Endothelial cell of umbilical vein (primary cell): ENCODE results near the gene DNAI1. TPM values are rescaled to one million over a fixed set of nuclear protein-coding genes. Genes with fewer than 3 reads are reported as not detected.

Experiments used
- BruUV-seq: library from RNA; stranded (reverse); fragments of 400-500 nt; replicated peaks from 2 replicates; lab custom pipeline; 2021; lab: Mats Ljungman, UMichigan
- CTCF ChIA-PET: fragments of 300-600, 350-600 bp; sonication (Branson Sonifier 250); formaldehyde crosslinking; loops from one replicate; lab custom pipeline; 2021; ENCODE audit warnings: antibody characterized with exemption, inconsistent platforms; lab: Charles Lee
- POLR2A ChIA-PET: fragments of 300-600, 350-600 bp; sonication (Branson Sonifier 250); formaldehyde crosslinking; loops from one replicate; lab custom pipeline; 2021; ENCODE audit warnings: antibody characterized with exemption, inconsistent platforms; lab: Charles Lee
- DNase-seq: peaks from one replicate; pipeline ENCODE4 v3.0.0-alpha.2; 2011; ENCODE audit warnings: low read depth, low spot score
- FAIRE-seq: peaks from 2 replicates; lab custom pipeline; 2011; peaks lifted over from hg19 to GRCh38; lab: Jason Lieb, UNC
- H2AFZ ChIP-seq: 2 replicates; pipeline ENCODE4 v1.6.0; 2012; ENCODE audit warnings: low read depth, low read length, control low read depth, inconsistent platforms
- H3K27ac ChIP-seq: 2 replicates; pipeline ENCODE4 v1.5.1; 2011; ENCODE audit warnings: low read depth, mild to moderate bottlenecking, control low read depth, low read length, moderate library complexity; ENCODE audit not compliant: insufficient read depth
- H3K27me3 ChIP-seq, 2 experiments: 2 replicates each; pipeline versions ENCODE4 v1.6.0 to v1.6.1; 2011; ENCODE audit warnings: low read length in 2 of 2, mixed read lengths in 1 of 2; ENCODE audit not compliant: control insufficient read depth in 2 of 2, insufficient read depth in 2 of 2
- H3K36me3 ChIP-seq, 2 experiments: 2 replicates in 1 of 2; 3 replicates in 1 of 2; pipeline ENCODE4 v1.5.1; 2011; ENCODE audit warnings: low read length in 2 of 2, mild to moderate bottlenecking in 1 of 2, moderate library complexity in 1 of 2; ENCODE audit not compliant: control insufficient read depth in 2 of 2, insufficient read depth in 2 of 2; ENCODE audit errors: extremely low read depth in 1 of 2
- H3K4me1 ChIP-seq: 3 replicates; pipeline ENCODE4 v1.5.1; 2011; ENCODE audit warnings: mild to moderate bottlenecking, low read length; ENCODE audit not compliant: control insufficient read depth, insufficient read depth; ENCODE audit errors: extremely low read depth
- H3K4me2 ChIP-seq: 2 replicates; pipeline ENCODE4 v1.6.1; 2011; ENCODE audit warnings: low read length, control low read depth, mixed read lengths; ENCODE audit not compliant: insufficient read depth
- H3K4me3 ChIP-seq, 3 experiments: fragments of 200-600 bp in 1 of 3; sonication (generic), shearing (Covaris generic) in 1 of 3; replicated peaks in 1 of 3; 2 replicates each; pipeline ENCODE4 v1.5.1; 2011 to 2016; ENCODE audit warnings: control low read depth in 3 of 3, low read length in 3 of 3, mild to moderate bottlenecking in 2 of 3, inconsistent platforms in 1 of 3, low read depth in 1 of 3, moderate library complexity in 1 of 3; ENCODE audit not compliant: insufficient read depth in 1 of 3
- H3K79me2 ChIP-seq: 2 replicates; pipeline ENCODE4 v1.6.0; 2012; ENCODE audit warnings: low read length, inconsistent platforms; ENCODE audit not compliant: control insufficient read depth, insufficient read depth
- H3K9ac ChIP-seq: replicated peaks from 2 replicates; pipeline ENCODE3; 2011; ENCODE audit warnings: low read length, control low read depth; ENCODE audit not compliant: insufficient read depth; ENCODE audit errors: extremely low read depth
- H3K9me1 ChIP-seq: replicated peaks from 3 replicates; pipeline ENCODE4 v1.6.0; 2011; ENCODE audit warnings: mild to moderate bottlenecking, low read length; ENCODE audit not compliant: control insufficient read depth, insufficient read depth; ENCODE audit errors: extremely low read depth
- H3K9me3 ChIP-seq: replicated peaks from 2 replicates; pipeline ENCODE4 v1.5.1; 2012; ENCODE audit warnings: low read length, inconsistent platforms; ENCODE audit not compliant: control insufficient read depth, insufficient read depth
- H4K20me1 ChIP-seq: replicated peaks from 2 replicates; pipeline ENCODE3; 2011; ENCODE audit warnings: mild to moderate bottlenecking, low read length; ENCODE audit not compliant: control insufficient read depth, insufficient read depth; ENCODE audit errors: extremely low read depth
- CTCF ChIP-seq, 2 donors: IDR thresholded peaks; 1 replicate in 1 of 2; 2 replicates in 1 of 2; pipeline ENCODE4 v1.5.1; 2011; ENCODE audit warnings: low read length in 2 of 2, mild to moderate bottlenecking in 2 of 2, moderate library complexity in 2 of 2, control low read depth in 1 of 2, inconsistent platforms in 1 of 2, low read depth in 1 of 2; ENCODE audit not compliant: insufficient read depth in 1 of 2; ENCODE audit errors: extremely low read depth in 1 of 2
- EZH2 ChIP-seq: IDR thresholded peaks from 2 replicates; pipeline ENCODE4 v1.6.1; 2012; ENCODE audit warnings: borderline replicate concordance, low read depth, mild to moderate bottlenecking, moderate library complexity, low read length, inconsistent platforms; ENCODE audit not compliant: severe bottlenecking
- FOS ChIP-seq: IDR thresholded peaks from 2 replicates; pipeline ENCODE4 v1.6.1; 2011; ENCODE audit warnings: mild to moderate bottlenecking, low read length, moderate library complexity, borderline replicate concordance; ENCODE audit not compliant: insufficient read depth
- GATA2 ChIP-seq: IDR thresholded peaks from 2 replicates; pipeline ENCODE4 v1.7.0; 2011; ENCODE audit warnings: low read depth, mild to moderate bottlenecking, moderate library complexity, mixed read lengths, low read length; ENCODE audit not compliant: insufficient read length, insufficient read depth
- JUN ChIP-seq: IDR thresholded peaks from 2 replicates; pipeline ENCODE4 v1.6.1; 2011; ENCODE audit warnings: borderline replicate concordance, low read depth; ENCODE audit not compliant: insufficient read length, insufficient read depth
- MYC ChIP-seq: IDR thresholded peaks from one replicate; pipeline ENCODE4 v1.6.1; 2011; ENCODE audit warnings: mild to moderate bottlenecking, low read depth, low read length
- POLR2A ChIP-seq: IDR thresholded peaks from 2 replicates; pipeline ENCODE4 v1.6.1; 2012; ENCODE audit warnings: low read depth, mild to moderate bottlenecking, control low read depth, low read length
- POLR2AphosphoS5 ChIP-seq: IDR thresholded peaks from 2 replicates; pipeline ENCODE4 v1.6.1; 2012; ENCODE audit warnings: low read depth, mild to moderate bottlenecking, control low read depth, low read length, moderate library complexity; ENCODE audit not compliant: insufficient read depth
- dilution Hi-C: fragments of 300-500 bp; cut with MboI; formaldehyde crosslinking; loops from one replicate; pipeline ENCODE4 v1.15.0; 2019; ENCODE audit warnings: low sequenced_read_pairs; ENCODE audit not compliant: extremely low pct_ligation_motif_present
- intact Hi-C: fragments of 100-400 bp; cut with micrococcal nuclease; formaldehyde crosslinking; loops from one replicate; pipeline ENCODE4 v1.10.0; 2022
- polyA plus RNA-seq, 4 experiments: library from polyadenylated mRNA; depleted of rRNA in 3 of 4; stranded (reverse) in 3 of 4; unstranded in 1 of 4; fragments of >200 nt; gene quantifications; 2 replicates each; pipeline versions ENCODE4 v1.2.1 to v1.2.3, GENCODE V29; 2011 to 2012; ENCODE audit warnings: missing spikeins in 1 of 4
- total RNA-seq: library from RNA; stranded (reverse); gene quantifications from 2 replicates; pipeline ENCODE4 v1.2.3, GENCODE V29; 2021
- TF ChIP-seq, protein P1 (sequence below): IDR thresholded peaks from 2 replicates; pipeline ENCODE4 v1.6.1; 2011; ENCODE audit not compliant: insufficient read depth, insufficient read length

The DNAI1 gene
- total and polyA plus RNA-seq, 2 donors (not counting 3 experiments of a cell fraction or from before 2014, with no cell fraction given) = not detected

- no peak for TF ChIP-seq GATA2
- no peak for TF ChIP-seq POLR2AphosphoS5
- TF ChIP-seq CTCF (IDR thresholded peaks at IDR 0.05; ENCODE audit: extremely low read depth in 1 of 2, insufficient read depth in 1 of 2, low read depth in 1 of 2, low read length in 2 of 2) = no peak
- TF ChIP-seq EZH2 = no peak
- TF ChIP-seq, protein P1, sequence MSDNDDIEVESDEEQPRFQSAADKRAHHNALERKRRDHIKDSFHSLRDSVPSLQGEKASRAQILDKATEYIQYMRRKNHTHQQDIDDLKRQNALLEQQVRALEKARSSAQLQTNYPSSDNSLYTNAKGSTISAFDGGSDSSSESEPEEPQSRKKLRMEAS = no peak
- no peak for TF ChIP-seq FOS
- TF ChIP-seq MYC = no peak
- no peak for TF ChIP-seq JUN
- no peak for TF ChIP-seq POLR2A
- Histone ChIP-seq H3K9me3 (no peaks in the 10 kb centered on the region), H3K9me1 (no peaks in the 10 kb centered on the region), H3K36me3 (no peaks in the 10 kb centered on the region), H3K79me2 (peaks cover 31% of the 10 kb centered on the region), H4K20me1 (no peaks in the 10 kb centered on the region), H3K4me3 (no peak overlapping the region), H2AFZ (no peak overlapping the region), H3K27ac (no peak overlapping the region), H3K4me1 (peaks cover 16% of the 10 kb centered on the region), H3K4me2 (no peak overlapping the region), H3K27me3 (peaks cover 5 to 18% of the 10 kb centered on the region in 2 experiments), H3K9ac (no peak overlapping the region)
- POLR2A ChIA-PET = no interaction called here
- BruUV-seq = no TSS peak
- dilution Hi-C loops (no loop called here), intact Hi-C loops (loop anchor here (5.0 kb wide), 1 partner anchor 153 kb away; the partner anchor contains the start of gene RPP25L)
- CTCF ChIA-PET = interaction anchor here (1.0 kb wide), 1 partner anchor 56 kb away, joined by 4 read pairs; no protein-coding TSS in a partner anchor
- no peak for FAIRE-seq
- no peak for DNase-seq
Measured at GRCh38 chr9:34459356-34459755, 751 bp downstream of the DNAI1 start.
